A549 (cell line): ENCODE measurements around the gene PATJ.

Experiments used
- CBX8 ChIP-seq: fragments of 200-600 bp; sonication (generic); IDR thresholded peaks from 2 replicates; pipeline ENCODE4 v1.6.1; 2016
- EP300 ChIP-seq, 2 experiments: fragments of >200 bp; sonication (Bioruptor Twin); formaldehyde crosslinking; IDR thresholded peaks; 2 replicates in 1 of 2; 3 replicates in 1 of 2; pipeline ENCODE4 v1.6.1; 2016 to 2017
- JUN ChIP-seq, 2 experiments: fragments of >200 bp; sonication (Bioruptor Twin); formaldehyde crosslinking; IDR thresholded peaks; 2 replicates in 1 of 2; 3 replicates in 1 of 2; pipeline ENCODE4 v1.6.1; 2016 to 2017
- RCOR1 ChIP-seq: fragments of 150-350 bp; IDR thresholded peaks from 2 replicates; pipeline ENCODE4 v1.6.1; 2014; ENCODE audit warnings: antibody characterized with exemption, low read length, low read depth
- TF ChIP-seq, protein P1 (sequence below): fragments of >200 bp; sonication (Bioruptor Twin); formaldehyde crosslinking; IDR thresholded peaks from 3 replicates; pipeline ENCODE4 v1.5.1; 2016

DNA sequence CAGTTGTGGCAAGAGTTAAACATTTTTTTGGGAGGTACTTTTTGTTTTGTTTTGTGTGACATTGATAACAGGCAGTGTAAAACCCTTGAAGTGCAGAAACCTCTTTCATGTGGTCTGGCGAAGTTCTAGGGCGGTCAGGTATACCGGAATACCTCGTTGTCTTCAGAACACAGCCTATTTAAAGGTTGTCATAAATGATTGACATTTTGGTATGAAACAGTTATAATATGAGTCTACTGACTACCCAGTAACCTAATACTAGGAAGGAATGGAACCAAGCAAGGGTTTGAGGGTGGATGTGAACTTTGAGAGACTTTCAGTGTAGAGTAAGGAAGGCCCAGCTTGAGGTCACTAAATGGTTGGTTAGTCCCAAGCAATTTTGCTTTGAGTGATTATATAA, 40.5 kb downstream of the PATJ start:
- TF ChIP-seq RCOR1 = no peak
- TF ChIP-seq JUN (IDR thresholded peaks at IDR 0.05) = no peak
- TF ChIP-seq, protein P1, sequence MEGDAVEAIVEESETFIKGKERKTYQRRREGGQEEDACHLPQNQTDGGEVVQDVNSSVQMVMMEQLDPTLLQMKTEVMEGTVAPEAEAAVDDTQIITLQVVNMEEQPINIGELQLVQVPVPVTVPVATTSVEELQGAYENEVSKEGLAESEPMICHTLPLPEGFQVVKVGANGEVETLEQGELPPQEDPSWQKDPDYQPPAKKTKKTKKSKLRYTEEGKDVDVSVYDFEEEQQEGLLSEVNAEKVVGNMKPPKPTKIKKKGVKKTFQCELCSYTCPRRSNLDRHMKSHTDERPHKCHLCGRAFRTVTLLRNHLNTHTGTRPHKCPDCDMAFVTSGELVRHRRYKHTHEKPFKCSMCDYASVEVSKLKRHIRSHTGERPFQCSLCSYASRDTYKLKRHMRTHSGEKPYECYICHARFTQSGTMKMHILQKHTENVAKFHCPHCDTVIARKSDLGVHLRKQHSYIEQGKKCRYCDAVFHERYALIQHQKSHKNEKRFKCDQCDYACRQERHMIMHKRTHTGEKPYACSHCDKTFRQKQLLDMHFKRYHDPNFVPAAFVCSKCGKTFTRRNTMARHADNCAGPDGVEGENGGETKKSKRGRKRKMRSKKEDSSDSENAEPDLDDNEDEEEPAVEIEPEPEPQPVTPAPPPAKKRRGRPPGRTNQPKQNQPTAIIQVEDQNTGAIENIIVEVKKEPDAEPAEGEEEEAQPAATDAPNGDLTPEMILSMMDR = no peak
- TF ChIP-seq CBX8 = no peak
- TF ChIP-seq EP300 (IDR thresholded peaks at IDR 0.05) = no peak
